SH-SY5Y (cell line): ENCODE results near the gene ZFP57.

Experiments
- GATA2 ChIP-seq: IDR thresholded peaks from 2 replicates; pipeline ENCODE4 v1.6.1; 2011; ENCODE audit warnings: mild to moderate bottlenecking, low read depth, low read length
- GATA3 ChIP-seq: IDR thresholded peaks from 2 replicates; pipeline ENCODE4 v1.6.1; 2011; ENCODE audit warnings: low read depth, mild to moderate bottlenecking, low read length, moderate library complexity

GRCh38 chr6:29629571-29629970, 51.4 kb downstream of the ZFP57 start:
- TF ChIP-seq GATA2 (no peak), GATA3 (no peak)
